ENCODE results near the gene ISL2. TPM values are rescaled to one million over a fixed set of nuclear protein-coding genes. Genes with fewer than 3 reads are reported as not detected.

ISL2 gene
- total and polyA plus RNA-seq, 2 of the 13 experiments (the other 11 are each of a cell fraction or from before 2014, with no cell fraction given), result 4.3 to 5.1 TPM

DNA sequence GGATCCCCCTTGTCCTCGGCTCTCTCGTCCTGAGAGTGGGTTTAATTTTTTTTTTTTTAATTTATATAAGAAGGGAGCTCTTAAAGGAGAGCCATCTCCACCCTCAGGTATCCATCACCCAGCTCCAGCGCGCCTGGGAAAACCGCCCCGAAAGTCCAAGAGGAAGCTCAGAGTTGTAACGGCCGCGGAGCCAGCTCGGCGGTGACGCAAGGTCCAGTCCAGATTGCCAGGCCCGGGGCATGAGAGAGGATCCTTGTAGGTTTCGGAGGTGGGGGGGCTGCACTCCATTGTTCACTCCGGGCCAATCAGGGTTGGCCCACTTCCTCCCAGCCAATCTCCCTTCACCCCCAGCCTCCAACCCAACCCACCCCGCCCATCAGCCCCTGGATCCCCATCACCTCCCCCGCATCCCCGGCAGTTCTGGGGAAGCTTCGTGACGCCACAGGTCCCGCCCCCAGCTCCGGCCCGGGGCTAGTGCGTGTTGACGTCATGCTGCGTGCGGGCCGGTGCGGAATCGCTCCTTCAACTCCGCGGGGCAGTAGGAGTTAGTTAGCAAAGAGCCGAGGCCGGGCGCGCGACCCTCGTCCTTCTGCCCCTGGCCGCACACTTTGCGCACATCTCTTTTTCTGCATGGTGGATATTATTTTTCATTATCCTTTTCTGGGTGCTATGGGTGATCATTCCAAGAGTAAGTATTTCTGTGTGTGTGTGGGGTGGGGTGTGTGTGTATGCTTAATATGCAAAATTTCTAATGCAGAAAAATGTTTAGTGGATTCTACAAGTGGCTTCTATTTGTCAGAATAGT is at the start of gene ISL2 (continued):
- TF ChIP-seq, protein P1, sequence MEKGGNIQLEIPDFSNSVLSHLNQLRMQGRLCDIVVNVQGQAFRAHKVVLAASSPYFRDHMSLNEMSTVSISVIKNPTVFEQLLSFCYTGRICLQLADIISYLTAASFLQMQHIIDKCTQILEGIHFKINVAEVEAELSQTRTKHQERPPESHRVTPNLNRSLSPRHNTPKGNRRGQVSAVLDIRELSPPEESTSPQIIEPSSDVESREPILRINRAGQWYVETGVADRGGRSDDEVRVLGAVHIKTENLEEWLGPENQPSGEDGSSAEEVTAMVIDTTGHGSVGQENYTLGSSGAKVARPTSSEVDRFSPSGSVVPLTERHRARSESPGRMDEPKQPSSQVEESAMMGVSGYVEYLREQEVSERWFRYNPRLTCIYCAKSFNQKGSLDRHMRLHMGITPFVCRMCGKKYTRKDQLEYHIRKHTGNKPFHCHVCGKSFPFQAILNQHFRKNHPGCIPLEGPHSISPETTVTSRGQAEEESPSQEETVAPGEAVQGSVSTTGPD (CRISPR knock-in tag; IDR thresholded peaks at IDR 0.05), result peak; percentile 62; the same call in 1 of the 2 replicates
- TF ChIP-seq SATB2 (CRISPR knock-in tag; IDR thresholded peaks at IDR 0.05) (peak; percentile 47; the same call in 1 of the 2 replicates), TEAD2 (CRISPR knock-in tag; IDR thresholded peaks at IDR 0.05) (no peak), SCMH1 (CRISPR knock-in tag; IDR thresholded peaks at IDR 0.05; ENCODE audit: borderline replicate concordance) (no peak), XBP1 (CRISPR knock-in tag; IDR thresholded peaks at IDR 0.05) (no peak), ZZZ3 (CRISPR knock-in tag; IDR thresholded peaks at IDR 0.05; ENCODE audit: borderline replicate concordance) (no peak), ZNF251 (CRISPR knock-in tag; IDR thresholded peaks at IDR 0.05) (no peak), ZNF205 (CRISPR knock-in tag; IDR thresholded peaks at IDR 0.05) (no peak; the same call in 1 of the 2 replicates), MTF1 (CRISPR knock-in tag; IDR thresholded peaks at IDR 0.05) (no peak)
- TF ChIP-seq, protein P2, sequence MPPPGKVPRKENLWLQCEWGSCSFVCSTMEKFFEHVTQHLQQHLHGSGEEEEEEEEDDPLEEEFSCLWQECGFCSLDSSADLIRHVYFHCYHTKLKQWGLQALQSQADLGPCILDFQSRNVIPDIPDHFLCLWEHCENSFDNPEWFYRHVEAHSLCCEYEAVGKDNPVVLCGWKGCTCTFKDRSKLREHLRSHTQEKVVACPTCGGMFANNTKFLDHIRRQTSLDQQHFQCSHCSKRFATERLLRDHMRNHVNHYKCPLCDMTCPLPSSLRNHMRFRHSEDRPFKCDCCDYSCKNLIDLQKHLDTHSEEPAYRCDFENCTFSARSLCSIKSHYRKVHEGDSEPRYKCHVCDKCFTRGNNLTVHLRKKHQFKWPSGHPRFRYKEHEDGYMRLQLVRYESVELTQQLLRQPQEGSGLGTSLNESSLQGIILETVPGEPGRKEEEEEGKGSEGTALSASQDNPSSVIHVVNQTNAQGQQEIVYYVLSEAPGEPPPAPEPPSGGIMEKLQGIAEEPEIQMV (CRISPR knock-in tag; IDR thresholded peaks at IDR 0.05; ENCODE audit: low read depth), result no peak
- TF ChIP-seq, protein P3, sequence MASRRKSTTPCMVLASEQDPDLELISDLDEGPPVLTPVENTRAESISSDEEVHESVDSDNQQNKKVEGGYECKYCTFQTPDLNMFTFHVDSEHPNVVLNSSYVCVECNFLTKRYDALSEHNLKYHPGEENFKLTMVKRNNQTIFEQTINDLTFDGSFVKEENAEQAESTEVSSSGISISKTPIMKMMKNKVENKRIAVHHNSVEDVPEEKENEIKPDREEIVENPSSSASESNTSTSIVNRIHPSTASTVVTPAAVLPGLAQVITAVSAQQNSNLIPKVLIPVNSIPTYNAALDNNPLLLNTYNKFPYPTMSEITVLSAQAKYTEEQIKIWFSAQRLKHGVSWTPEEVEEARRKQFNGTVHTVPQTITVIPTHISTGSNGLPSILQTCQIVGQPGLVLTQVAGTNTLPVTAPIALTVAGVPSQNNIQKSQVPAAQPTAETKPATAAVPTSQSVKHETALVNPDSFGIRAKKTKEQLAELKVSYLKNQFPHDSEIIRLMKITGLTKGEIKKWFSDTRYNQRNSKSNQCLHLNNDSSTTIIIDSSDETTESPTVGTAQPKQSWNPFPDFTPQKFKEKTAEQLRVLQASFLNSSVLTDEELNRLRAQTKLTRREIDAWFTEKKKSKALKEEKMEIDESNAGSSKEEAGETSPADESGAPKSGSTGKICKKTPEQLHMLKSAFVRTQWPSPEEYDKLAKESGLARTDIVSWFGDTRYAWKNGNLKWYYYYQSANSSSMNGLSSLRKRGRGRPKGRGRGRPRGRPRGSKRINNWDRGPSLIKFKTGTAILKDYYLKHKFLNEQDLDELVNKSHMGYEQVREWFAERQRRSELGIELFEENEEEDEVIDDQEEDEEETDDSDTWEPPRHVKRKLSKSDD (CRISPR knock-in tag; IDR thresholded peaks at IDR 0.05; ENCODE audit: low read depth), result 0 out of 2 replicates have a peak, but pooled peaks have one; percentile 71
